SU-DHL-6 (cell line): ENCODE measurements around the gene PLCXD3.

Experiments used
- H2AFZ ChIP-seq: fragments of 200-600 bp; sonication (generic); 2 replicates; pipeline ENCODE4 v1.6.1; 2014; ENCODE audit warnings: low read depth, mild to moderate bottlenecking, moderate library complexity, mixed read lengths, antibody characterized with exemption, low read length; ENCODE audit not compliant: severe bottlenecking
- H3F3A ChIP-seq: fragments of 200-600 bp; shearing (Covaris generic); 2 replicates; pipeline ENCODE4 v1.6.0; 2016; ENCODE audit warnings: antibody characterized with exemption, mild to moderate bottlenecking; ENCODE audit not compliant: insufficient read depth
- H3K27ac ChIP-seq: fragments of 200-600 bp; sonication (generic); 2 replicates; pipeline ENCODE4 v1.5.1; 2016; ENCODE audit warnings: low read depth, mild to moderate bottlenecking, low read length, moderate library complexity, mixed read lengths
- H3K27me3 ChIP-seq: fragments of 200-600 bp; sonication (generic), shearing (Covaris generic); 2 replicates; pipeline ENCODE4 v1.6.0; 2014; ENCODE audit warnings: mild to moderate bottlenecking, low read length
- H3K36me3 ChIP-seq: fragments of 200-600 bp; sonication (generic); 2 replicates; pipeline ENCODE4 v1.6.1; 2014; ENCODE audit warnings: mild to moderate bottlenecking, low read length, mixed read lengths
- H3K4me2 ChIP-seq: fragments of 300-600, 200-600 bp; shearing (Covaris generic), sonication (generic); 2 replicates; pipeline ENCODE4 v1.6.0; 2014; ENCODE audit warnings: low read length, low read depth, mild to moderate bottlenecking; ENCODE audit not compliant: poor library complexity, severe bottlenecking
- H3K4me3 ChIP-seq: fragments of 200-600 bp; sonication (generic); 2 replicates; pipeline ENCODE4 v1.5.1; 2014; ENCODE audit warnings: antibody characterized with exemption, low read length, mild to moderate bottlenecking, mixed read lengths; ENCODE audit not compliant: insufficient read depth, poor library complexity, severe bottlenecking
- H3K79me2 ChIP-seq: fragments of 200-600 bp; sonication (generic); 2 replicates; pipeline ENCODE4 v1.6.1; 2014; ENCODE audit warnings: mild to moderate bottlenecking, low read length, moderate library complexity; ENCODE audit not compliant: insufficient read depth
- H3K9ac ChIP-seq: fragments of 200-600 bp; sonication (generic); 2 replicates; pipeline ENCODE4 v1.7.0; 2014; ENCODE audit warnings: mild to moderate bottlenecking, low read length
- H3K9me2 ChIP-seq: fragments of 200-600 bp; sonication (generic); replicated peaks from 2 replicates; pipeline ENCODE4 v1.6.1; 2014; ENCODE audit warnings: low read length; ENCODE audit not compliant: insufficient read depth
- H3K9me3 ChIP-seq: fragments of 200-600 bp; sonication (generic); 2 replicates; pipeline ENCODE4 v1.6.1; 2014; ENCODE audit warnings: low read length, mixed read lengths; ENCODE audit not compliant: insufficient read depth
- H4K20me1 ChIP-seq: fragments of 200-600 bp; sonication (generic); 2 replicates; pipeline ENCODE4 v1.6.1; 2014; ENCODE audit warnings: low read depth, mild to moderate bottlenecking, antibody characterized with exemption, low read length, moderate library complexity, mixed read lengths
- EZH2phosphoT487 ChIP-seq: fragments of 200-600 bp; sonication (generic), shearing (Covaris generic); conservative IDR thresholded peaks from 2 replicates; pipeline ENCODE4 v1.6.1; 2018; ENCODE audit warnings: mild to moderate bottlenecking, antibody characterized with exemption, low read length, moderate library complexity, mixed read lengths
- TF ChIP-seq, protein P1 (sequence below): fragments of 200-600 bp; sonication (generic); IDR thresholded peaks from one replicate; pipeline ENCODE4 v1.5.1; 2017; ENCODE audit warnings: antibody characterized with exemption, mild to moderate bottlenecking, low read length, moderate library complexity; ENCODE audit not compliant: insufficient read depth, poor library complexity, severe bottlenecking

PLCXD3 gene

GRCh38 chr5:41368158-41368557 is 142.2 kb downstream of the PLCXD3 start:
- no peaks in the 10 kb centered on the region for H3F3A ChIP-seq
- no peak overlapping the region for H2AFZ ChIP-seq
- no peaks in the 10 kb centered on the region for H4K20me1 ChIP-seq
- no peaks in the 10 kb centered on the region for H3K79me2 ChIP-seq
- H3K36me3 ChIP-seq, result no peaks in the 10 kb centered on the region
- H3K9ac ChIP-seq, result no peak overlapping the region
- no peak overlapping the region for H3K4me3 ChIP-seq
- no peak overlapping the region for H3K27ac ChIP-seq
- H3K4me2 ChIP-seq, result no peak overlapping the region
- TF ChIP-seq, protein P1, sequence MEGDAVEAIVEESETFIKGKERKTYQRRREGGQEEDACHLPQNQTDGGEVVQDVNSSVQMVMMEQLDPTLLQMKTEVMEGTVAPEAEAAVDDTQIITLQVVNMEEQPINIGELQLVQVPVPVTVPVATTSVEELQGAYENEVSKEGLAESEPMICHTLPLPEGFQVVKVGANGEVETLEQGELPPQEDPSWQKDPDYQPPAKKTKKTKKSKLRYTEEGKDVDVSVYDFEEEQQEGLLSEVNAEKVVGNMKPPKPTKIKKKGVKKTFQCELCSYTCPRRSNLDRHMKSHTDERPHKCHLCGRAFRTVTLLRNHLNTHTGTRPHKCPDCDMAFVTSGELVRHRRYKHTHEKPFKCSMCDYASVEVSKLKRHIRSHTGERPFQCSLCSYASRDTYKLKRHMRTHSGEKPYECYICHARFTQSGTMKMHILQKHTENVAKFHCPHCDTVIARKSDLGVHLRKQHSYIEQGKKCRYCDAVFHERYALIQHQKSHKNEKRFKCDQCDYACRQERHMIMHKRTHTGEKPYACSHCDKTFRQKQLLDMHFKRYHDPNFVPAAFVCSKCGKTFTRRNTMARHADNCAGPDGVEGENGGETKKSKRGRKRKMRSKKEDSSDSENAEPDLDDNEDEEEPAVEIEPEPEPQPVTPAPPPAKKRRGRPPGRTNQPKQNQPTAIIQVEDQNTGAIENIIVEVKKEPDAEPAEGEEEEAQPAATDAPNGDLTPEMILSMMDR, result no peak
- TF ChIP-seq EZH2phosphoT487, result no peak
- H3K9me3 ChIP-seq, result no peaks in the 10 kb centered on the region
- no peaks in the 10 kb centered on the region for H3K9me2 ChIP-seq
- no peaks in the 10 kb centered on the region for H3K27me3 ChIP-seq

DNA sequence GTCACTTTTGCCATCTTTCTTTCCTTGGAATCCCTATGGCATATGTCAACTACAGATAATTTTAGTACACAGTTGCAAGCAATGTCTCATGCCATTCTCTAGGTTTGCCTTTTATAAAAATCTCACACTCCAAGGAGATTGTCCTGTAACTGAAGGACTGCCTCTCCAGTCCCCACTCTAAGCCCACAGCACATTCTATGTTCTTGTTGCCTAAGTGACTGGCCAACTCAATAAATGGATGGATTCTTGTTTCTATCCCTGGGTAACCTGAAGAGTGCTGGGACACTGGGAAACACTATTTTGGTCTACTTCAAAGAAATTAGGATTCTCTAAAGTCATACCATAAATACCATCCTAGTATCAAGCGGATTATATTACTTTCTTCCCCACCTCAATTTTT is 145.0 kb downstream of the PLCXD3 start:
- Histone ChIP-seq H3K9ac (no peak overlapping the region), H3K9me2 (no peaks in the 10 kb centered on the region), H3K9me3 (no peaks in the 10 kb centered on the region), H2AFZ (no peak overlapping the region), H3F3A (no peaks in the 10 kb centered on the region), H4K20me1 (no peaks in the 10 kb centered on the region), H3K36me3 (no peaks in the 10 kb centered on the region), H3K27ac (no peak overlapping the region), H3K4me2 (no peak overlapping the region), H3K27me3 (no peaks in the 10 kb centered on the region), H3K4me3 (no peak overlapping the region), H3K79me2 (no peaks in the 10 kb centered on the region)
- TF ChIP-seq, protein P1, result no peak
- TF ChIP-seq EZH2phosphoT487, result no peak

DNA sequence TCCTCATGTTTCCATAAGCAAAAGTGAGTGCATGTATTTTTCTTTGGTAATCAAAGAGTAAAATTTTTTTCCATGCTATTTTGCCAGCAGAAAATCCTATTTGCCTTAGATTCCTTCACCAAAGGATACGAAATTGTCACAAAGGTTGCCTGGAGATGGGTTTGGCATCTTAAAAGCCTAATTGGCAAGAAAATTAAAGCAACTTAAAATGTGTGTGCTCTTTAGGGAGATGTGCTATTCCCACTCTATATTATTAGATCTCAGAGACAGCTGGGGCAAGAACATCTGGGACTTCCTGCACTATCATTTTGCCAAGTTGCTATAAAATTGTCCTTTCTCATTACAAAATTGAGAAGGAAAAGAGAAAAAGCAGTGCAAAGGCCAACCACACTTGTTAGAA is 146.1 kb downstream of the PLCXD3 start:
- Histone ChIP-seq H3K27me3 (no peaks in the 10 kb centered on the region), H3K9me3 (no peaks in the 10 kb centered on the region), H3K9ac (no peak overlapping the region), H3F3A (no peaks in the 10 kb centered on the region), H2AFZ (no peak overlapping the region), H3K36me3 (no peaks in the 10 kb centered on the region), H3K27ac (no peak overlapping the region), H4K20me1 (no peaks in the 10 kb centered on the region), H3K79me2 (no peaks in the 10 kb centered on the region), H3K4me3 (no peak overlapping the region), H3K4me2 (no peak overlapping the region), H3K9me2 (no peaks in the 10 kb centered on the region)
- TF ChIP-seq, protein P1, result no peak
- TF ChIP-seq EZH2phosphoT487, result no peak
